ENCODE data around the gene SYT13. TPM values are rescaled to one million over a fixed set of nuclear protein-coding genes. Genes with fewer than 3 reads are reported as not detected.

SYT13 gene
- total and polyA plus RNA-seq, 10 of the 15 experiments (the other 5 are each of a cell fraction or from before 2014, with no cell fraction given): not detected

DNA sequence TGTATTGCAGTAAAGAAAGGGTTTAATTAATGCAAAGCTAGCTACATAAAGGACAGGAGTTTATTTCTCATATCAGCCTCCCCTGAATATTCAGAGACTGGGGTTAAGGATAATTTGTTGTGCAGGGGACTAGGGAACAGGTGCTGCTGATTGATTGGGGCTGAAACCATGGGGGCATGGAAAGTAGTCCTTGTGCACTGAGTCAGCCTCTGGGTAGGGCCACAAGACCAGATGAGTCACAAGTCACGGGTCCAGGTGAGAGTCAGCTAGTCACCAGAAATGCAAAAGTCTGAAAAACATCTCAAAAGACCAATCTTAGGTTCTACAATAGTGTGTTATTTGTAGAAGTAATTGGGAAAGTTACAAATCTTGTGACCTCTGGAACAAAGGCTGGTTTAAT, 32.9 kb upstream of the SYT13 start:
- ChIA-PET CTCF (no interaction called here), SMC1A (ENCODE audit: uncharacterized antibody, unreplicated experiment) (no interaction called here), RAD21 (ENCODE audit: unreplicated experiment) (no interaction called here), POLR2A (no interaction called here)
- Histone ChIP-seq H3K36me3 (ENCODE audit: control insufficient read depth in 2 of 2, insufficient read depth in 2 of 2, low read length in 1 of 2) (no peaks in the 10 kb centered on the region), H3K4me2 (ENCODE audit: control insufficient read depth, insufficient read depth) (no peak overlapping the region), H2AFZ (ENCODE audit: control insufficient read depth, low read depth, low read length) (no peak overlapping the region), H3K27me3 (replicated peaks in 1 of 2; ENCODE audit: control insufficient read depth in 2 of 2, insufficient read depth in 2 of 2, low read length in 1 of 2) (no peaks in the 10 kb centered on the region; a peak in 1 of 4 replicates), H3K79me2 (ENCODE audit: control insufficient read depth, insufficient read depth, low read length) (no peaks in the 10 kb centered on the region), H3K4me3 (no peak overlapping the region), H3K4me1 (ENCODE audit: control insufficient read depth, insufficient read depth, low read length) (no peaks in the 10 kb centered on the region), H3K9me3 (replicated peaks; ENCODE audit: control insufficient read depth, insufficient read depth, low read length) (no peaks in the 10 kb centered on the region), H4K20me1 (ENCODE audit: control insufficient read depth, insufficient read depth) (no peaks in the 10 kb centered on the region), H3K9ac (ENCODE audit: control insufficient read depth, insufficient read depth, low read length) (no peak overlapping the region), H3K27ac (ENCODE audit: control insufficient read depth, insufficient read depth) (no peak overlapping the region)
- WGBS (ENCODE audit: insufficient coverage, insufficient replicate concordance, low lambda C conversion rate, missing lambda C conversion rate): 5% methylated on average over 1 of the region's 1 CpG
- BruUV-seq (replicated peaks): no TSS peak
- DNase-seq (ENCODE audit: low read depth, low spot score) (no peak), FAIRE-seq (no peak), ATAC-seq (no peak)
- intact Hi-C loops (cut with micrococcal nuclease; ENCODE audit: unreplicated experiment): no loop called here
- in situ Hi-C loops (cut with MboI): no loop called here
- TF ChIP-seq NFXL1 (IDR thresholded peaks at IDR 0.05; ENCODE audit: borderline replicate concordance): no peak
- TF ChIP-seq MTA3 (IDR thresholded peaks at IDR 0.05; ENCODE audit: borderline replicate concordance, low read length): no peak

DNA sequence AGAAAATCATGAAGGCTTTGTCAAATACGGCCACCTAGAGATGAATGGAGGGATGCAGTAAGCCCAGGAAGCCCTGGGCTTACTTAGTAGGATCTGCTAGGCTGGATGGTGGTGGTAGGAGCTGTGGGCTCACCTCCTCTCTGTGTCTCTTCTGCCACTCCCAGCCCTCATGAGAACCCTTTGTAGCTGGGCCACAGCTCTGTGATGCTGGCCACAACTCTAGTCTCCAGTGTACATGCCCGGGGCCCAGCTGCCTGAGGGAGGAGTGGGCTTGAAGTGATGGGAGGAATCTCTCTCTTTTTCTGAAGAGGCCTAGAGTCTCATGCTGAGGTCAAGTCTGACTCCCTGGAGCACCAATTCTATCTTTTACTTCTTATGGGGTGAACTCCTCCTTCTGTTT, 32.4 kb upstream of the SYT13 start:
- H3K4me1 ChIP-seq (ENCODE audit: control insufficient read depth, insufficient read depth, low read length): no peaks in the 10 kb centered on the region; the same call in 1 of the 2 replicates
- TF ChIP-seq MTA2 (IDR thresholded peaks at IDR 0.05; ENCODE audit: low read depth): no peak
- no peak for TF ChIP-seq SMARCA5 (IDR thresholded peaks at IDR 0.05)
- TF ChIP-seq RFX5 (IDR thresholded peaks at IDR 0.05; ENCODE audit: low read depth, low read length): no peak
- TF ChIP-seq, protein P1, sequence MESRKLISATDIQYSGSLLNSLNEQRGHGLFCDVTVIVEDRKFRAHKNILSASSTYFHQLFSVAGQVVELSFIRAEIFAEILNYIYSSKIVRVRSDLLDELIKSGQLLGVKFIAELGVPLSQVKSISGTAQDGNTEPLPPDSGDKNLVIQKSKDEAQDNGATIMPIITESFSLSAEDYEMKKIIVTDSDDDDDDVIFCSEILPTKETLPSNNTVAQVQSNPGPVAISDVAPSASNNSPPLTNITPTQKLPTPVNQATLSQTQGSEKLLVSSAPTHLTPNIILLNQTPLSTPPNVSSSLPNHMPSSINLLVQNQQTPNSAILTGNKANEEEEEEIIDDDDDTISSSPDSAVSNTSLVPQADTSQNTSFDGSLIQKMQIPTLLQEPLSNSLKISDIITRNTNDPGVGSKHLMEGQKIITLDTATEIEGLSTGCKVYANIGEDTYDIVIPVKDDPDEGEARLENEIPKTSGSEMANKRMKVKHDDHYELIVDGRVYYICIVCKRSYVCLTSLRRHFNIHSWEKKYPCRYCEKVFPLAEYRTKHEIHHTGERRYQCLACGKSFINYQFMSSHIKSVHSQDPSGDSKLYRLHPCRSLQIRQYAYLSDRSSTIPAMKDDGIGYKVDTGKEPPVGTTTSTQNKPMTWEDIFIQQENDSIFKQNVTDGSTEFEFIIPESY (IDR thresholded peaks at IDR 0.05): no peak
- no peak for TF ChIP-seq SREBF2 (IDR thresholded peaks at IDR 0.05; ENCODE audit: low read length)
- no peak for TF ChIP-seq SRF (IDR thresholded peaks at IDR 0.05; ENCODE audit: low read depth in 2 of 2, low read length in 2 of 2)
- no peak for TF ChIP-seq CHD2 (IDR thresholded peaks at IDR 0.05; ENCODE audit: borderline replicate concordance, low read depth, low read length)
- no peak for TF ChIP-seq HCFC1 (IDR thresholded peaks at IDR 0.05; ENCODE audit: low read length)
- TF ChIP-seq, protein P2, sequence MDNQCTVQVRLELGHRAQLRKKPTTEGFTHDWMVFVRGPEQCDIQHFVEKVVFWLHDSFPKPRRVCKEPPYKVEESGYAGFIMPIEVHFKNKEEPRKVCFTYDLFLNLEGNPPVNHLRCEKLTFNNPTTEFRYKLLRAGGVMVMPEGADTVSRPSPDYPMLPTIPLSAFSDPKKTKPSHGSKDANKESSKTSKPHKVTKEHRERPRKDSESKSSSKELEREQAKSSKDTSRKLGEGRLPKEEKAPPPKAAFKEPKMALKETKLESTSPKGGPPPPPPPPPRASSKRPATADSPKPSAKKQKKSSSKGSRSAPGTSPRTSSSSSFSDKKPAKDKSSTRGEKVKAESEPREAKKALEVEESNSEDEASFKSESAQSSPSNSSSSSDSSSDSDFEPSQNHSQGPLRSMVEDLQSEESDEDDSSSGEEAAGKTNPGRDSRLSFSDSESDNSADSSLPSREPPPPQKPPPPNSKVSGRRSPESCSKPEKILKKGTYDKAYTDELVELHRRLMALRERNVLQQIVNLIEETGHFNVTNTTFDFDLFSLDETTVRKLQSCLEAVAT (IDR thresholded peaks at IDR 0.05): no peak
- TF ChIP-seq CREM (IDR thresholded peaks at IDR 0.05; ENCODE audit: low read depth): no peak
- TF ChIP-seq BACH1 (IDR thresholded peaks at IDR 0.05; ENCODE audit: borderline replicate concordance): no peak
- no TSS peak for BruUV-seq (replicated peaks)
- no peak overlapping the region for H3K4me2 ChIP-seq (ENCODE audit: control insufficient read depth, insufficient read depth)
- SMC1A ChIA-PET (ENCODE audit: uncharacterized antibody, unreplicated experiment): no interaction called here
- no peak overlapping the region for H2AFZ ChIP-seq (ENCODE audit: control insufficient read depth, low read depth, low read length)
- no peaks in the 10 kb centered on the region for H3K36me3 ChIP-seq (ENCODE audit: control insufficient read depth in 2 of 2, insufficient read depth in 2 of 2, low read length in 1 of 2)
- no peak for ATAC-seq
- RAD21 ChIA-PET (ENCODE audit: unreplicated experiment): no interaction called here
- no peak for FAIRE-seq
- no peak overlapping the region for H3K9ac ChIP-seq (ENCODE audit: control insufficient read depth, insufficient read depth, low read length)
- DNase-seq (ENCODE audit: low read depth, low spot score): no peak
- no peaks in the 10 kb centered on the region; a peak in 1 of 4 replicates for H3K27me3 ChIP-seq (replicated peaks in 1 of 2; ENCODE audit: control insufficient read depth in 2 of 2, insufficient read depth in 2 of 2, low read length in 1 of 2)
- intact Hi-C loops (cut with micrococcal nuclease; ENCODE audit: unreplicated experiment): no loop called here
- POLR2A ChIA-PET: no interaction called here
- no peak overlapping the region for H3K4me3 ChIP-seq
- no peak overlapping the region for H3K27ac ChIP-seq (ENCODE audit: control insufficient read depth, insufficient read depth)
- H3K9me3 ChIP-seq (replicated peaks; ENCODE audit: control insufficient read depth, insufficient read depth, low read length): no peaks in the 10 kb centered on the region
- in situ Hi-C loops (cut with MboI): no loop called here
- CTCF ChIA-PET: no interaction called here
- no peaks in the 10 kb centered on the region for H4K20me1 ChIP-seq (ENCODE audit: control insufficient read depth, insufficient read depth)
- H3K79me2 ChIP-seq (ENCODE audit: control insufficient read depth, insufficient read depth, low read length): no peaks in the 10 kb centered on the region
- WGBS (ENCODE audit: insufficient coverage, insufficient replicate concordance, low lambda C conversion rate, missing lambda C conversion rate): 2% methylated on average over 2 of the region's 2 CpGs

Data from GM12878 (cell line).